NCI-H146 treated with DMSO at 0.1 percent for 48 hours (cell line): ENCODE measurements around the gene RNF111.

ENCODE experiments used
- DNase-seq: peaks from one replicate; lab custom pipeline; 2025; ENCODE audit not compliant: unreplicated experiment; lab: John Stamatoyannopoulos, UW

RNF111 gene

DNA sequence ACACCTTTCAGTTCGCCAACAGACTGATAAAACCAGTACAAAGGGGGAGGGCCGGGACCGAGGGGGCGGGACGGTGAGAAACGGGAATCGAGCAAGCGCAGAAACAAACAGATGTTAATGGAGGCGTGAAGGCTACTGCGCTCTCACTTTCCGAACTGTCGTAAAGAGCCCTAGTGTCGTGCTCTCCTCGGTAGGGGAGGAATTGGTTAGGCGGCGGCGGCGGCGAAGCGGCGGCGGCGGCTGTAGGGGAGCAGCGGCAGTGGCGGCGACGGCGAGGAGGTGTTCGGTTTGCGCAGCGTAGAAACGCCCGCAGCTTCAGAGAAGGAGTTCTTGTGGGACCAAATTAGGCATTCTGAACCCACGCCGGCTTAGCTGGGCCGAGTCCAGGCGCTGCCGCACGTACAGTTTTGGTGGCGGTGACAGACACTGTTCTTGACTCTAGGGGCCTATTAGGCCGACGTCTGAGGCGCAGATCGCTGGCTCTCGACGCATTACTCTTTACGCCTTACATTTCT is at the start of gene RNF111:
RNF111 (plus strand) TSS at position 173 of the 515 bp plus-strand sequence. CDS start 43,160 bp downstream, outside the sequence.
- DNase-seq = peak; percentile 87

DNA sequence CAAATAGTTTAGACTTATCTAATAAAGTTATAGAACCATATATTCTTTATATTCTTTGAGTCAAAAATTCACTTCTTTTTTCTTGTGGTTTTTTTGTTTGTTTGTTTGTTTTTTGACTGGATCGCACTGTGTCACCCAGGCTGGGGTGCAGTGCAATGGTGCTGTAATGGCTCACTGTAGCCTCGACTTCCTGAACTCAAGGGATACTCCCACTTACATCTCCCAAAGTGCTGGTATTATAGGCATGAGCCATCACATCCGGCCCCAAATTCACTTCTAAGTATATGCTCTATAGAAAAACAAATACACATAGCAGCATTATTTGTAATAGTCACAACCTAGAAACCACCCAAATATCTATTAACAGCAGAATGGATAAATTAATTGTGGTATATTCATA is 40.3 kb upstream of the RNF111 start:
- DNase-seq = no peak

DNA sequence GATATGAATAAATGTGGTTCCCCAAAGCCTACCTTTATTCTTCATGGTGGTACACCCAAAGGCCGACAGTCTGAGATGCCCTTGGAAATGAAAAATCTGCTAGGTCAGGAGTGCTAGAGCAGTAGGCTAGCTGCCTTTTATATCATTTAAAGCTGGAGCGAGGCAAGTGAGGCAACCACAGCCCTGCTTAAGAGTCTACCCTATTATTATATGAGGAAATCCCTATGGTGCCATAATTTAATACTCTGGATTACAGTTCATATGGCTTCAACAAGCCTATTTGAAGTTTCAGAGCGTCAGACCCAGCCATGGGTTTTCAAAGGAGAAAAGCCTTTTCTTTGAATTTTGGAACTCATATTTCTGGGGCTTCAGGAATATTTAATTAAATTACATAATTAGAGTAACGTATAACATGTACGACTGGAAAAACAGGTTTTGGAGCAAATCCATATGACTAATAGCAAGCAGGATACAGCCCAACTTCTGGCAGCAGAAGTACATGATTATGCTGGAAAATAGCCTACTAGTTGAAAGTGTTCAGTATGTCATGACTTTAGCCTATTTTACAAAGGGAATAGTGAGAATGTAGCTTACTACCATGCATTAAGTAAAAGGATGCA is 36.0 kb upstream of the RNF111 start:
- no peak for DNase-seq

DNA sequence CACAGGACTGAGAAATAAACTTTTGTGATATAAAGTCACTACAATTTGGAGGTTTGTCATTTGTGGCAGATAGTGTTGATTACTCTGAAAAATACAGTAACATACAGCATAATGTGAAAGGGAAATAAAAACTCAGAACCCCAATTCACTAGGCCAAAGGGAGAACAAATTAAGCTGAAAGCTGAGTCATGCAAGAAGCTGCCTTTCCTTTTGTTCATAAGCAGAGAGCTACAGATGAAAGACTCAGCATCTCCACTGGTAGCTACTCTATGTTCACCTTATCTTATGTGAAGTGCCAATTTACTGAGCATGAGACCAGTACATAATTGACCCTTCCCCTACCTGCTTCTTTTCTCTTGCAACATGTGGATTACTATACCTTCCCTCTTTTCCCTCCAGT is 34.7 kb upstream of the RNF111 start:
- no peak for DNase-seq

DNA sequence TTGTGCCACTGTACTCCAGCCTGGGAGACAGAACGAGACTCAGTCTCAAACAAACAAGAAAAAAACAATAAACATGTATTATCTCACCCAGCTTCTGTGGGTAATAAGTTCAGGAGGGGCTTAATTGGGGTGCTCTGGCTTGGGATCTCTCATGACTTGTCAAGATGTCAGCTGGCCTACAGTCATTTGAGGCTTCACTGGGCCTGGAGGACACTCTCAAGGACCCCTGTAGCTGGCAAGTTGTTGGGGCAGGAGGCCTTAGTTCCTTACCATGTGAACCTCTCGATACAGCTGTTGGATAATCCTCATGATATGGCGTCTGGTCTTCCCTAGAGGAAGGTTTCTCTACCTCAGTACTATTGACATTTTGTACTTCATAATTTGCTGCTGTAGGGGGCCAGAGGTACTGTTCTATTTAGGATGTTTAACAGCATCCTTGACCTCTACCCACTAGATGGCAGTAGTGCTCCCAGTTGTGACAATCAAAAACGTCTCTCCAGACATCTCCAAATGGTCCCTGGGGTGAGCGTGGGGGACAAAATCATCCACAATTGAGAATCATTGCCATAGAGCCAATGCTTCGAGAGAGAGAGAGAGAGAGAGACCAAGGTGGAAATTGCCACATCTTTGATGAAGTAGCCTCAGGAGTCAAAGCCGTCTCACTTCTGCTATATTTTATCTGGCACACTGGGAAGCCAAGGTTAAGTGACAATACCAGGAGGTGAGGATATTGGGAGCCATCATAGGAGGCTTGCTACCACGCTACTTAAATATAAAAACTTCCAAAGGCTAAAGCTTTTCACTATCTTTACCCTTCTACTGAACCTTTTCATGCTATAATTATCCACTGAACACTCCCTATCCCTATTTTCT is 30.1 kb upstream of the RNF111 start:
- peak; percentile 9 for DNase-seq

DNA sequence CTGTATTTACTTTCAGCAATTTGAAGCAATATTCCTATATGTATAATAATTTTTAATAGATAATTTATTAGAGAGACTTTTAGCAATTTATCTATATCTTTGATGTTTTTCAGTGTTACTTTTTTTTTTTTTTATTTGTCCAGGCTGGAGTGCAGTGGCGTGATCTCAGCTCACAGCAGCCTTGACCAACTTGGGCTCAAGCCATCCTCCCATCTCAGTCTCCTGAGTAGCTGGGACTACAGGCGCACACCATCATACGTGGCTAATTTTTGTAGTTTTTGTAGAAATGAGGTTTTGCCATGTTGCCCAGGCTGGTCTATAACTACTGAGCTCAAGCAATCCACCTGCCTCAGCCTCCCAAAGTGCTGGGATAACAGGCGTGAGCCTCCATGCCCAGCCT is 28.7 kb upstream of the RNF111 start:
- DNase-seq = no peak

DNA sequence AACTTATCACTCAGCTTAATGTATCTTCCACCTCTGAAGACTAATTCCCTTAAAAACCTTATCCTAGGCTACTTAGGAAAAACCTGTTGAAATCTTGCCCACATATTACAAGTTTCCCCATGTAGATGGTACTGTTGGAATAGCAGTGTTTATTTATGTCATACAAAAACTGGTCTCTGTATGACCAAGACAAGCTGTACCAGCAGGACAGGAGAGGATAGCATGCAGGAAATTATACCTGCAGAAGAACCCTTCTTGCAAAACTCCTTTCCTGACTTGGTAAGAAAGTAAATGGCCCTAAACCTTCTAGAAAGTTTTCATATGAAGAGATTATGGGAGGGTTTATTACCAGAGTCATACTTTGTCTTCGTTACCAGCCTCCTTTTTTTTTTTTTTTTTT is 25.3 kb upstream of the RNF111 start:
- DNase-seq = no peak

DNA sequence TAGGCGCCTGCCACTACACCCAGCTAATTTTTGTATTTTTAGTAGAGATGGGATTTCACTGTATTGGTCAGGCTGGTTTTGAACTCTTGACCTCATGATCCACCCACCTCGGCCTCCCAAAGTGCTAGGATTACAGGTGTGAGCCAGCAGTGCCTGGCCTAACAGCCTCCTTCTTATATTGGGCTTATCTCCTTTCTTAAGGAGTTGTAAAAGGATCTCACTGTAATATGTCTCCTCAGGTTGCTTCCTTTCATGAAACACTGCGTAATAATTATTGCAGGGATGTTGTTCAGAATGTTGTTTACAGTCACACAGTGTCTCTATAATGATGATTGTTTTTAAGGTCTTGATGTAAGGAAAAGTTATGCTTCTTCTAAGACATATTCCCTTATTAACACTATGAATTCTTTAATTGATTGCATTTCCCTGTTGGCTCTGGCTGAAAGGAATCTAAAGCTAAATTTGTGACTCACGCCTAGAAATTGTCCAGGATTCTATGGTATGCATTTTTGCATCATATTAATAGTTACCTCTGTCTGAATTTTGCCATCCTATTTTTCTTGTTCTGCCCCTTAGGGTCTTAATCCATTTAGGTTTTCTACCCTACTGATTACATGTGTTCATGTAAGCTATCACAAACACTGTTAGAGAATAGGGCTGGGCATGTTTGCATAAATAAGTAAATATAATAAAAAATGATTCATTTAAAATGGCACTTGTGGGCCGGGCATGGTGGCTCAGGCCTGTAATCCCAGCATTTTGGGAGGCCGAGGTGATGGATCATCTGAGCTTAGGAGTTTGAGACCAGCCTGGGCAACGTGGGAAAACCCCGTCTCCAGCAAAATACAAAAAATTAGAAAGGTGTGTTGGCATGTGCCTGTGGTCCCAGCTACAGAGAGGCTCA is 24.5 kb upstream of the RNF111 start:
- no peak for DNase-seq

DNA sequence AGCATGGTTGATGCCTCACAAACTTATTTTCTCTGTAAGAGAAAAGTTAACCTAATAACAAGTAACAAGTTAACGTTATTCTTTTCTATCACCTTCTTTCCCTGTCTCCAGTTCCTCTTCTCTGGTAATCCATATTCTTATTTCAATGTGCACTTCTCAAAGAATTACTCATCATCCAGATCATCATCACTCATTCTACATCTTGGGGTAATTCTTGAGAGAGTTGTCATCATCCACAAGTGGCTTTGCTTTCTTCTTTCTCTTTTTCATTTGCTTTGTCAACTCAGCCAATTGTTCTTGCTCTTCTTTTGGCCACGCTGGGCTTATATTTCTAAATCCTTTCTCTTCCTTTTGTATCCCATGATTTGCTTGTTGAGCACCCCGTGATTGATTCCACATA is 20.8 kb upstream of the RNF111 start:
- DNase-seq = no peak

DNA sequence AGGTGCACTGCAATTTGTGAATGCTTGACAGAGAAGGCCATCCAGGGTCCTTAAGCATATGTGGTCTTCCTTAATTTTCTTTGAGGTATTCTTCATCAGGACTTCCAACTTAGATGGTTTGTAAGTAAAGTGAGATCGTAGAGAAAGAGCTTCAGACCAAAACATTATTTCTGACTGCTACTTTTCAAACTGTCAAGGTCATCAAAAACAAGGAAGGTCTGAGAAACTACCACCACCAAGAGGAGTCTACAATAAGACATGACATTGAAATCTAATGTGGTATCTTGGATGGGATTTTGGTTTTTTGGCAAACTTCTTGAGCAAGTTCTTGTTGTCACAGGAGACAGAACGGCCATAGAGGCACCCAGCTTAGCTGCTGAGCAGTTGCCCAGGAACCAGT is 20.0 kb upstream of the RNF111 start:
- DNase-seq = no peak

DNA sequence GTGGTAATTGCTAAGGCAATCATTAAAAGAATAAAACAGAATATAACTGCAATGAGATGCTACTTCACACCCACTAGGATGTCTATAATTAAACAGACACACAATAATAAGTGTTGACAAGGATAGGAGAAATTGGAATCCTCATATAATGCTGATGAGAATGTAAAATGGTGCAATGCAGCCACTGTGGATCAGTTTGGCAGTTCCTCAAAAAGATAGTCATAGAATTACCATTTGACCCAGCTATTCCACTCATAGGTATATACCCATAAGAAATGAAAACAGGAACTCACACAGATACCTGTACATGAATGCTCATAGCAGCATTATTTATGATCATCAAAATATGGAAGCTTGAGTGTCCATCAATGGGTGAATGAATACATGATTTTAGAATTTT is 9.6 kb upstream of the RNF111 start:
- no peak for DNase-seq

DNA sequence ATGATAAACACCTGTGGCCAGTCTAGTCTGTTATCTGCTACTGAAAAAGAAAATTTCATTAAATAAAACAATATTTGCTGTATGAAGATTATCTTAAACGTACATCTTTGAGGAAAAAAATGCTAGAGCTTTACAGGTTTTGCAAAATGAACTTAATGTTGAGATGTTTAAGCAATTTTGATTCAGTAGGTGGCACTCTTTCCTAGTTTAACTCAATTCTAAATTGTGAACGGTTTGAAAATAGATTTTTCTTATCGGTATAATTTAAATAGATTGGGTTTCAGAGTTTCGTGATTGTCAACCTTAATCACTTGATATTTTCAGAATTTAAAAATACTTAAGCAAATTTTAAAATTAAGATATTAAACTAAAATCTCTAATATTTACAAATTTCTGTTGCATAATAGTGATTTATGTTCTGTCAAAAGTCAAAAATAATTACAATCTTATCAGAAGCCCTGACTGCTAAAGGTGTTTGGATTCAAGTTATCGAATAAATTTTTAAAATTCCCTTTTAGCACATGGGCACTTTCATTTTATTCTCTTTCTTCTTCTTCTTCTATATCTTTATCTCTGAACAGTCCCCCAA is 7.0 kb upstream of the RNF111 start:
- DNase-seq = no peak

DNA sequence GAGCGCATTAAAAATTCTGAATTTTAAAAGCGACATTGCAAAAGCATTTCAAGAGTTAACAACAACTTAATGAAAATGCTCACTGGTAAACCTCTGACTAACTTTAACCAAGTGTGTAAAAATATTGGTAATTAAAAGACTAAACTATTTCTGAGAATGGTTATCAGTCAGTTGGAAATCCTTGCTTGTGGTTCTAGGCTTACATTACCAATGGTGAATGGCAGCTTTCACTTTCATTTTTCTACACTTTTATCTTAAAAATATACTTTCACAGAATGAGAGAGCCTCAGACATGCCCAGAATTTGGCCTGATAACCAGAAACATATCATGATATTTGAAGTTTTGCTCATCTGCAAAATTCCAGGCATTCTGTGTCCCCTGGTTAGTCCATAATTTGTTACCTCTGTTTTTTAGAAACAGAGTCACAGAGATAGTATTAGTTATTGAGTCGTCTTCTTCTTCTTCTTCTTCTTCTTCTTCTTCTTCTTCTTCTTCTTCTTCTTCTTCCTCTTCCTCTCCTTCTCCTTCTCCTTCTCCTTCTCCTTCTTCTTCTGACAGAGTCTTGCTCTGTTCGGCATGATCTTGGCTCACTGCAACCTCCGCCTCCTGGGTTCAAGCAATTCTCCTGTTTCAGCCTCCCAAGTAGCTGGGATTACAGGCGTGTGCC is 5.5 kb upstream of the RNF111 start:
- DNase-seq = no peak

DNA sequence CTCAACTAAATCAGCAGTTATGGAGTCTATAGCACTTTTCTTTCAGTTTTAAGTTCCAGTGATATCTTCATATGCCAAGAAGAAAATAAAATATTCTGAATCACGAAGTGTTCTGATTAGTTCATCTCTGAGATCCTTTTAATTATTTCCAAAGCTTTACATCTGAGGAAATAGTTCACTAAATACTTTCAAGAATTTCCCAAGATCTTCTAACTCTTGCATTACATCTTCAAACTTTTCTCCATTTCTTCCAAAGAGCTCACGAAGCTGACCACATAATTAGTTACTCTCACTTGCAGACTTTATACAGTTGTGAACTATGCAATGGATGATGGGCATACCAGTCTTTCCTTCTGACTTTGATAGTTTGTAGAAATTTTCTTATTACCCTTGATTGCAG is 4.2 kb upstream of the RNF111 start:
- no peak for DNase-seq

DNA sequence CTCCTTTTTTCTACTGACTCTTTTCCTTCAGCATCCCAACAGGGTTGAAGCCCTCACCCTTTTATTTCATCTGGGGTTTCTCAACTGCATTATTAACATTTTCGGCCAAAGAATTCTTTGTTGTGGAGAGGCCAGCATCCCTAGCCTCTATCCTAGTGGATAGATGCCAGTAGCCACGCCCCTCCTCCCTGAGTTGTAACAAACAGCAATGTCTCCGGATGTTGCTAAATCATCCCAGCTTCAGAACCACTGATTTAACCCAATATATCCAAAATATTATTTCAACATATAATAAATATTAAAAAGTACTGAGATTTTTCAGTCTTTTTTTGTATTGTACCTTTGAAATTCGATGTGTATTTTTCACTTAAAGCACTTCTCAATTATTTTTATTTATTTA is 2.0 kb upstream of the RNF111 start:
- DNase-seq = no peak

DNA sequence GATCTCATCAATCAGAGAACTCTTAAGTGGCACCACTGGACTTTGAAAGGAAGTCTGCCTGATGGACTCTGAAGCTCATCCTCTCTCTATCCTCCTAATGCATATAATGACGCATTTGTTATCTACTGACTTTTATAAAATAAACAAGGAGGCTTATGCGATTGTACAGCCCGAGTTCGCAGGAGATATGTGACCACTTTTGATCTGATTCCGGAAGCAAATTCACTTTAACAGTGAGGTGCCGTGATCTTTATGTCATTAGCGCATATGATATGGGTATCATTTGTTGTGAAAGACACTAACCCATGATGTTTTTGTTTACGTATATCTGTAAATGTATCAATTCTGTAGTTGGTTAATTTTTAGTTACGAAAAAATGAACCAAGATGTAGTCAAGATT is 427 bp upstream of the RNF111 start:
- DNase-seq = no peak

DNA sequence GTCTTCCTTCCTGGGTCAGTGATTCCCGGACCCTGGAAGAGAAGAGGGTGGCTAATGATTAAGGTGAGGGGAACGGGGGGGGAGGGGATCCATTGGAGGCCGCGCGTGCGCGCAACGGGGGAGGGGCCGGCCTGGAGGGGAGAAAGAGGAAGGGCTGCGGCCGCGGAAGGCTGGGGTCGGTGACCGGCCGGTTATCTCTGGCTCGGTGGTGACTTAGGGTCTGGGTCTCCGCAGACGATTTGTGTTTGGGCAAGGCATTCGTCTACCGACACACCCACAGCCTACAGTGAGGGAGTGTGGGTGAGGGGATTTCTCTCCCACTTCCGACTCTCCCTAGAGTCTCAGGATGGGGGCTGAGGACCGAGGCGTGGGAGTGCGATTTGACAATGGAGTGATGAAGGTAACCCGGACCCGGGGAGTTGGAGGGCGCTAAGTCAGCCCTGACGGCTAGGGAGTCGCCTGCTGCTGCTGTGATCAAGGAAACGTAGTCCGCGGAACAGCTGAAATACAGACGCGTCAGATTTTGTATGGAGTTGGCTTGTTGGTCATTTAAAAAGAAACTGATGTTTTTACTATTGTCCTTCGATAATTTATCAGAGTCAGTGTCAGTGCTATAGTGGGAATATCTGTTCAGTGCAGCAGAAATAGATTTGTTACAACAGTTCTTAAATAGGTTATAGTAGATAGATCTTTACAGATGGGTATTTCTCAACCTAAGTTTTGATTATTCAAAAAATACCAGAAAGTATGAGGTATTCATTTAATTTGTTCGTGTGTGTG is 733 bp downstream of the RNF111 start:
- DNase-seq = peak; percentile 40

DNA sequence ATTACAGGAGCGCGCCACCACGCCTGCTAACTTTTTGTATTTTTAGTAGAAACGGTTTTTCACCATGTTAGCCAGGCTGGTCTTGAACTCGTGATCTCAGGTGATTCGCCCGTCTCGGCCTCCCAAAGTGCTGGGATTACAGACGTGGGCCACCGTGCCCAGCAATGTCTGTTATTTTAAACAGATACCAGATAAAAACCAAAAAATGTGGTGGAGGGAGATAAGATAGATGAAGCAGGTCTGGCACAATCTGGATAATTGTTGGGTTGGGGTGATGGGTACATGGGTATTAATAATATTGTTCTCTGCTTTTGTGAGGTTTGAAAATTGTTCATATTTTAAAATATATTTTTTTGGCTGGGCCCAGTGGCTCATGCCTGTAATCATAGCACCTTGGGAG is 4.7 kb downstream of the RNF111 start:
- no peak for DNase-seq

DNA sequence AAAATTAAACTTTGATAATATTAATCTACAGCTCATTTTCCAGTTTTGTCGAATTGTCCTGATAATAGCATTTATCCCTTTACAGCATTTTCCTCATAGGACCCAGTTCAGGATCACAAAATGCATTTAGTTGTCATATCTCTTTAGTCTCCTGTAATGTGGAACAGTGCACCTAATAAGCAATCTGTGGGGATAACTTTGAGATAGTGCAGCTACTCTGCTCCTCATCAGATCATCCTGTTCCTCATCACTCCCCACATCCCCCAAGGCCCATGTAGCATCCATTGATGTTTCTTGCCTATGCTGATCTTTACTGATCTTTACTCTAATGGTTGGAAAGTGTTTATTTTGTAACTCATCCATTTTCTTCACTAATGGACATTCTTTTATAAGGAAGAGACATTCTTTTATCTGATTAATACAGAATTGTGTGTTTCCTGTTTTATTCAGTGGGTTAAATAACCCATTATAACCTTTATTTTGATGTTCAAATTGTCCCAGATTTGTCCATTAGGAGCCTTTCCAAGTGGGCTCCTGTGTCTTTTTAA is 7.5 kb downstream of the RNF111 start:
- no peak for DNase-seq
